ENCODE results near the gene OR2Z1.

Gene OR2Z1

GRCh38 chr19:8721334-8721733 lies at the start of gene OR2Z1:
Gene OR2Z1, plus strand, starts transcription at chr19:8721634. Its CDS starts 9,395 bp downstream, at chr19:8731029.
- no peak for DNase-seq (ENCODE audit: low read depth)

- DNase-seq (ENCODE audit: low read depth), result no peak
Observed at GRCh38 chr19:8673276-8673891, 48.0 kb upstream of the OR2Z1 start.

- no peak for DNase-seq (ENCODE audit: low read depth)
Observed at GRCh38 chr19:8675066-8675465, 46.4 kb upstream of the OR2Z1 start.

GRCh38 chr19:8678244-8678807 lies 43.1 kb upstream of the OR2Z1 start:
- DNase-seq (ENCODE audit: low read depth), result no peak

- DNase-seq (ENCODE audit: low read depth), result no peak
Observed at GRCh38 chr19:8680676-8681344, 40.6 kb upstream of the OR2Z1 start.

GRCh38 chr19:8681345-8682029 lies 39.9 kb upstream of the OR2Z1 start:
- DNase-seq (ENCODE audit: low read depth), result no peak

- DNase-seq (ENCODE audit: low read depth), result no peak
Observed at GRCh38 chr19:8682472-8682871, 39.0 kb upstream of the OR2Z1 start.

- DNase-seq (ENCODE audit: low read depth), result no peak
Observed at GRCh38 chr19:8682931-8683330, 38.5 kb upstream of the OR2Z1 start.

- DNase-seq (ENCODE audit: low read depth), result no peak
Observed at GRCh38 chr19:8684001-8684902, 37.2 kb upstream of the OR2Z1 start.

- no peak for DNase-seq (ENCODE audit: low read depth)
Observed at GRCh38 chr19:8686549-8686948, 34.9 kb upstream of the OR2Z1 start.

GRCh38 chr19:8688930-8689329 lies 32.5 kb upstream of the OR2Z1 start:
- DNase-seq (ENCODE audit: low read depth), result no peak

GRCh38 chr19:8690753-8691539 lies 30.5 kb upstream of the OR2Z1 start:
- DNase-seq (ENCODE audit: low read depth), result no peak

GRCh38 chr19:8695501-8695900 lies 25.9 kb upstream of the OR2Z1 start:
- no peak for DNase-seq (ENCODE audit: low read depth)

GRCh38 chr19:8695911-8696310 lies 25.5 kb upstream of the OR2Z1 start:
- DNase-seq (ENCODE audit: low read depth), result no peak

GRCh38 chr19:8696993-8697392 lies 24.4 kb upstream of the OR2Z1 start:
- no peak for DNase-seq (ENCODE audit: low read depth)

- no peak for DNase-seq (ENCODE audit: low read depth)
Observed at GRCh38 chr19:8697671-8698432, 23.6 kb upstream of the OR2Z1 start.

- no peak for DNase-seq (ENCODE audit: low read depth)
Observed at GRCh38 chr19:8698433-8699063, 22.9 kb upstream of the OR2Z1 start, which contains the start of gene ACTL9. Gene ACTL9, minus strand, starts transcription at chr19:8698795. Its CDS starts 94 bp downstream, at chr19:8698701.

GRCh38 chr19:8699908-8700307 lies 21.5 kb upstream of the OR2Z1 start:
- no peak for DNase-seq (ENCODE audit: low read depth)

GRCh38 chr19:8700956-8701355 lies 20.5 kb upstream of the OR2Z1 start:
- DNase-seq (ENCODE audit: low read depth), result no peak

- no peak for DNase-seq (ENCODE audit: low read depth)
Observed at GRCh38 chr19:8702350-8702749, 19.1 kb upstream of the OR2Z1 start.
